ENCODE measurements around the gene TPTE.
"Not testable (repeated sequence)": the region's sequence is repeated elsewhere in the genome, so short reads cannot be mapped to it uniquely, and the experiment has no call there.

GRCh38 chr21:10616061-10616460 lies 94.7 kb downstream of the TPTE start:
- TF ChIP-seq CTCF (IDR thresholded peaks at IDR 0.05; ENCODE audit: low read depth, low read length); EZH2phosphoT487 (IDR thresholded peaks at IDR 0.05; ENCODE audit: low read depth): not testable (repeated sequence)
